K562 (cell line): ENCODE data around the gene SLIT2. TPM values are rescaled to one million over a fixed set of nuclear protein-coding genes. Genes with fewer than 3 reads are reported as not detected.

ENCODE experiments used
- ATAC-seq: fragments of 200-7000 bp; cut with Tn5 transposase; 3 replicates; pipeline ENCODE4 v1.9.1; 2020; ENCODE audit warnings: moderate library complexity
- BruUV-seq: library from RNA; stranded (reverse); fragments of 400-500 nt; replicated peaks from 2 replicates; lab custom pipeline; 2021; lab: Mats Ljungman, UMichigan
- CTCF ChIA-PET: fragments of 300-600 bp; formaldehyde crosslinking; extraction: SDS; loops from one replicate; lab custom pipeline; 2021; ENCODE audit warnings: low intra/inter-chr PET ratio; lab: Yijun Ruan, JAX
- POLR2A ChIA-PET: fragments of 300-600, 350-650 bp; sonication (Branson Sonifier 250); formaldehyde crosslinking; extraction: SDS; loops from one replicate; lab custom pipeline; 2021; ENCODE audit warnings: antibody characterized with exemption, inconsistent platforms; lab: Yijun Ruan, JAX
- DNase-seq, 4 experiments: peaks; one replicate each; pipeline versions ENCODE4 v3.0.0 to v3.0.0-alpha.2; 2011 to 2018; ENCODE audit warnings: low spot score in 3 of 4, mixed read lengths in 3 of 4; ENCODE audit errors: extremely low read depth in 1 of 4
- FAIRE-seq: peaks from 2 replicates; lab custom pipeline; 2011; peaks lifted over from hg19 to GRCh38; lab: Jason Lieb, UNC
- H2AFZ ChIP-seq: 2 replicates; pipeline ENCODE4 v1.6.0; 2011; ENCODE audit warnings: low read depth, low read length, control low read depth, inconsistent platforms
- H3K27ac ChIP-seq: fragments of 200-600 bp; 3 replicates; pipeline ENCODE4 v1.8.0; 2011; ENCODE audit warnings: low read depth, mild to moderate bottlenecking, control low read depth, inconsistent platforms, low read length, moderate library complexity, mixed read lengths; ENCODE audit errors: extremely low read depth
- H3K27me3 ChIP-seq, 2 experiments: fragments of 300-600 bp in 1 of 2; 2 replicates in 1 of 2; 3 replicates in 1 of 2; pipeline versions ENCODE4 v1.6.0 to v1.8.0; 2011; ENCODE audit warnings: inconsistent platforms in 2 of 2, low read length in 2 of 2, mild to moderate bottlenecking in 1 of 2, mixed read lengths in 1 of 2, moderate library complexity in 1 of 2; ENCODE audit not compliant: control insufficient read depth in 2 of 2, insufficient read depth in 2 of 2
- H3K36me3 ChIP-seq: fragments of 300-600 bp; 3 replicates; pipeline ENCODE4 v1.8.0; 2011; ENCODE audit warnings: mild to moderate bottlenecking, low read length, inconsistent platforms; ENCODE audit not compliant: control insufficient read depth, insufficient read depth
- H3K4me1 ChIP-seq, 2 experiments: fragments of 200-600 bp in 1 of 2; replicated peaks in 1 of 2; 2 replicates in 1 of 2; 3 replicates in 1 of 2; pipeline versions ENCODE4 v1.5.1 to v1.8.0; 2011; ENCODE audit warnings: inconsistent platforms in 2 of 2, low read length in 2 of 2, mild to moderate bottlenecking in 1 of 2, mixed read lengths in 1 of 2, moderate library complexity in 1 of 2; ENCODE audit not compliant: control insufficient read depth in 2 of 2, insufficient read depth in 2 of 2
- H3K4me2 ChIP-seq: 2 replicates; pipeline ENCODE4 v1.6.1; 2011; ENCODE audit warnings: low read length, control low read depth, inconsistent platforms, mixed read lengths; ENCODE audit not compliant: insufficient read depth
- H3K4me3 ChIP-seq: fragments of 200-600 bp; sonication (generic), shearing (Covaris generic); 2 replicates; pipeline ENCODE4 v1.5.1; 2016; ENCODE audit warnings: control low read depth, inconsistent platforms
- H3K79me2 ChIP-seq: fragments of 200-600 bp; 3 replicates; pipeline ENCODE4 v1.8.0; 2011; ENCODE audit warnings: low read length, inconsistent platforms; ENCODE audit not compliant: control insufficient read depth, insufficient read depth
- H3K9ac ChIP-seq, 2 experiments: 2 replicates each; pipeline versions ENCODE4 v1.6.0 to v1.6.1; 2011; ENCODE audit warnings: low read depth in 2 of 2, low read length in 2 of 2, control low read depth in 1 of 2, inconsistent platforms in 1 of 2, mild to moderate bottlenecking in 1 of 2, mixed read lengths in 1 of 2; ENCODE audit not compliant: insufficient read depth in 1 of 2
- H3K9me1 ChIP-seq: one replicate; pipeline ENCODE4 v1.6.0; 2011; ENCODE audit warnings: inconsistent platforms, mild to moderate bottlenecking, low read length, moderate library complexity; ENCODE audit not compliant: control insufficient read depth, insufficient read depth
- H3K9me3 ChIP-seq: replicated peaks from 2 replicates; pipeline ENCODE4 v1.5.1; 2011; ENCODE audit warnings: low read depth, low read length, inconsistent platforms; ENCODE audit not compliant: control insufficient read depth, insufficient read depth
- H4K20me1 ChIP-seq: replicated peaks from 2 replicates; pipeline ENCODE4 v1.6.1; 2011; ENCODE audit warnings: low read length, inconsistent platforms, mixed read lengths; ENCODE audit not compliant: control insufficient read depth, insufficient read depth
- CBFB ChIP-seq: sonication (generic); formaldehyde crosslinking; IDR thresholded peaks from 2 replicates; pipeline ENCODE4 v1.4.0; 2020; ENCODE audit warnings: mild to moderate bottlenecking, missing genetic modification reagents
- DDX20 ChIP-seq: fragments of 450-650 bp; IDR thresholded peaks from 2 replicates; pipeline ENCODE4 v1.6.1; 2016; ENCODE audit warnings: missing genetic modification characterization, low read depth, mild to moderate bottlenecking, missing compliant biosample characterization, moderate library complexity
- EHMT2 ChIP-seq: fragments of 450-650 bp; IDR thresholded peaks from 2 replicates; pipeline ENCODE4 v1.6.1; 2018; ENCODE audit warnings: antibody characterized with exemption
- ELF1 ChIP-seq: fragments of 200-800 bp; sonication (Bioruptor generic); IDR thresholded peaks from 2 replicates; pipeline ENCODE4 v1.6.1; 2016; ENCODE audit warnings: missing genetic modification characterization, missing compliant biosample characterization
- FOSL1 ChIP-seq: fragments of 200-800 bp; sonication (Bioruptor generic); conservative IDR thresholded peaks from 2 replicates; pipeline ENCODE4 v1.6.1; 2016; ENCODE audit warnings: missing genetic modification characterization, missing compliant biosample characterization
- HEY1 ChIP-seq: fragments of 250-450 bp; sonication (Bioruptor Pico); IDR thresholded peaks from 2 replicates; pipeline ENCODE4 v1.5.0; 2020; ENCODE audit warnings: mild to moderate bottlenecking, moderate library complexity, borderline replicate concordance
- HNRNPH1 ChIP-seq: fragments of 200-400 bp; formaldehyde crosslinking; optimal IDR thresholded peaks from 2 replicates; pipeline ENCODE3; 2017; ENCODE audit warnings: low read depth, mild to moderate bottlenecking, low read length, moderate library complexity
- MXI1 ChIP-seq: IDR thresholded peaks from 2 replicates; pipeline ENCODE4 v1.6.1; 2011; ENCODE audit warnings: low read depth, mild to moderate bottlenecking, improper control_type of control experiment, low read length
- NR2F6 ChIP-seq: fragments of 450-650 bp; formaldehyde crosslinking; IDR thresholded peaks from 2 replicates; pipeline ENCODE4 v1.4.0; 2020; ENCODE audit warnings: mild to moderate bottlenecking
- RFX7 ChIP-seq: fragments of 250-450 bp; sonication (Bioruptor Pico); IDR thresholded peaks from 2 replicates; pipeline ENCODE4 v1.5.1; 2021; ENCODE audit warnings: mild to moderate bottlenecking
- ZNF589 ChIP-seq: fragments of 200-800 bp; sonication (Bioruptor generic); IDR thresholded peaks from 2 replicates; pipeline ENCODE4 v1.6.1; 2016; ENCODE audit warnings: low read depth, missing genetic modification characterization, missing compliant biosample characterization
- WGBS: fragments of 100-300 bp; shearing (Covaris generic); methylation state at CpG from one replicate; pipeline ENCODE4 v1.1.6; 2016; ENCODE audit warnings: low coverage, mixed read lengths; ENCODE audit not compliant: insufficient coverage; ENCODE audit errors: missing lambda C conversion rate; 5-methylcytosine and 5-hydroxymethylcytosine counted together
- in situ Hi-C: fragments of 300-500 bp; cut with MboI; formaldehyde crosslinking; loops from 4 replicates; pipeline ENCODE4 v1.15.0; 2018; ENCODE audit warnings: inconsistent platforms, mixed read lengths
- intact Hi-C: fragments of 100-400 bp; cut with micrococcal nuclease; formaldehyde crosslinking; loops from 2 replicates; pipeline ENCODE4 v1.14.2; 2022
- polyA plus RNA-seq, 8 experiments: library from polyadenylated mRNA; depleted of rRNA in 4 of 8; stranded (reverse) in 5 of 8; unstranded in 3 of 8; fragments of >200 nt; fragmentation: Nextera tagmentation in 2 of 8; fragmentation: Illumina TruSeq in 1 of 8; extraction: Ambion mirVana in 2 of 8; extraction: Trizol in 1 of 8; gene quantifications; 2 replicates each; pipeline versions ENCODE4 v1.2.1 to v1.2.3, GENCODE V29; 2011 to 2014; ENCODE audit warnings: inconsistent platforms in 1 of 8, missing spikeins in 1 of 8
- total RNA-seq, 7 experiments: library from RNA; depleted of rRNA in 6 of 7; stranded (reverse); fragments of >200 nt in 6 of 7; fragmentation: Illumina TruSeq in 2 of 7; extraction: Trizol in 2 of 7; gene quantifications; 2 replicates each; pipeline versions ENCODE4 v1.2.1 to v1.2.3, GENCODE V29; 2011 to 2021; ENCODE audit warnings: low replicate concordance in 1 of 7
- TF ChIP-seq, protein P1 (sequence below): conservative IDR thresholded peaks from 2 replicates; pipeline ENCODE4 v1.6.1; 2011; ENCODE audit warnings: low read depth, mild to moderate bottlenecking, low read length; ENCODE audit not compliant: control insufficient read depth

SLIT2 gene
- total and polyA plus RNA-seq, 9 of the 15 experiments (the other 6 are each of a cell fraction or from before 2014, with no cell fraction given): 1.8 to 8.1 (median 4.1) TPM

DNA sequence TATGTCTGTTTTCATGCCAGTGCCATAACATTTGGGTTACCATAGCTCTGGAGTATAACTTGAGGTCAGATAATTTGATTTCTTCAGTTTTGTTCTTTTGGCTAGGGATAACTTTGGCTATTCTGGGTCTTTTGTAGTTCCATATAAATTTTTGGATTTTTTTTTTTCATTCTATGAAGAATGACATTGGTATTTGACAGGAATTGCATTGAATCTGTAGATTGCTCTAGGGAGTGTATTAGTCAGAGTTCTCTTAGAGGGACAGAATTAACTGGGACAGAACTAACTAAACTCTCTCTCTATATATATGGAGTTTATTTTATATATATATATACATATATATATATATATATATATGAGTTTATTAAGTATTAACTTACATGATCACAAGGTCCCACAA, 32.2 kb upstream of the SLIT2 start:
- no peaks in the 10 kb centered on the region for H3K9me1 ChIP-seq
- no peak overlapping the region for H3K4me3 ChIP-seq
- no peak overlapping the region for H2AFZ ChIP-seq
- ChIA-PET POLR2A (no interaction called here), CTCF (no interaction called here)
- H3K9me3 ChIP-seq: peaks cover 2% of the 10 kb centered on the region; the same call in 1 of the 2 replicates
- FAIRE-seq: no peak
- H4K20me1 ChIP-seq: no peaks in the 10 kb centered on the region
- no peak for ATAC-seq
- intact Hi-C loops (no loop called here), in situ Hi-C loops (no loop called here)
- BruUV-seq: no TSS peak
- TF ChIP-seq ELF1 (no peak), EHMT2 (no peak), HEY1 (CRISPR knock-in tag) (no peak)
- H3K9ac ChIP-seq: no peak overlapping the region
- H3K36me3 ChIP-seq: no peaks in the 10 kb centered on the region
- H3K27ac ChIP-seq: no peak overlapping the region
- H3K4me1 ChIP-seq: no peaks in the 10 kb centered on the region
- no peak overlapping the region for H3K4me2 ChIP-seq
- H3K79me2 ChIP-seq: no peaks in the 10 kb centered on the region
- DNase-seq: no peak
- no peaks in the 10 kb centered on the region for H3K27me3 ChIP-seq

GRCh38 chr4:20237894-20238537, 13.7 kb upstream of the SLIT2 start:
- Histone ChIP-seq H3K4me2 (no peak overlapping the region), H4K20me1 (no peaks in the 10 kb centered on the region), H3K4me3 (no peak overlapping the region), H3K4me1 (no peaks in the 10 kb centered on the region), H3K9me3 (no peaks in the 10 kb centered on the region; the same call in 1 of the 2 replicates), H3K9ac (no peak overlapping the region), H3K27ac (no peak overlapping the region), H3K27me3 (no peaks in the 10 kb centered on the region), H3K9me1 (no peaks in the 10 kb centered on the region), H3K79me2 (no peaks in the 10 kb centered on the region), H2AFZ (no peak overlapping the region), H3K36me3 (no peaks in the 10 kb centered on the region)
- in situ Hi-C loops: no loop called here
- no peak for FAIRE-seq
- intact Hi-C loops: no loop called here
- ATAC-seq: no peak
- no peak for DNase-seq
- POLR2A ChIA-PET: no interaction called here
- WGBS: 2% methylated on average over 3 of the region's 3 CpGs
- CTCF ChIA-PET: no interaction called here
- no TSS peak for BruUV-seq
- TF ChIP-seq DDX20 (no peak), MXI1 (no peak), ZNF589 (CRISPR knock-in tag) (no peak), FOSL1 (tag) (no peak), NR2F6 (CRISPR knock-in tag) (no peak), CBFB (CRISPR knock-in tag) (no peak), RFX7 (CRISPR knock-in tag) (no peak), HNRNPH1 (no peak)
- TF ChIP-seq, protein P1, sequence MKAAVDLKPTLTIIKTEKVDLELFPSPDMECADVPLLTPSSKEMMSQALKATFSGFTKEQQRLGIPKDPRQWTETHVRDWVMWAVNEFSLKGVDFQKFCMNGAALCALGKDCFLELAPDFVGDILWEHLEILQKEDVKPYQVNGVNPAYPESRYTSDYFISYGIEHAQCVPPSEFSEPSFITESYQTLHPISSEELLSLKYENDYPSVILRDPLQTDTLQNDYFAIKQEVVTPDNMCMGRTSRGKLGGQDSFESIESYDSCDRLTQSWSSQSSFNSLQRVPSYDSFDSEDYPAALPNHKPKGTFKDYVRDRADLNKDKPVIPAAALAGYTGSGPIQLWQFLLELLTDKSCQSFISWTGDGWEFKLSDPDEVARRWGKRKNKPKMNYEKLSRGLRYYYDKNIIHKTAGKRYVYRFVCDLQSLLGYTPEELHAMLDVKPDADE: no peak
